SK-N-SH treated with all-trans-retinoic acid at 6 μM for 48 hours (cell line): ENCODE measurements around the gene MTERF1.

Source experiments
- ESRRG ChIP-seq: fragments of 250-450 bp; sonication (Bioruptor Pico); IDR thresholded peaks from 2 replicates; pipeline ENCODE4 v1.6.1; 2021; ENCODE audit warnings: mild to moderate bottlenecking
- OSR1 ChIP-seq: fragments of 250-450 bp; sonication (Bioruptor Pico); IDR thresholded peaks from 2 replicates; pipeline ENCODE4 v1.8.0; 2022; ENCODE audit warnings: moderate library complexity, mild to moderate bottlenecking, inconsistent platforms
- RARB ChIP-seq: fragments of 250-450 bp; sonication (Bioruptor Pico); IDR thresholded peaks from 2 replicates; pipeline ENCODE4 v1.8.0; 2021; ENCODE audit warnings: mild to moderate bottlenecking, moderate library complexity
- SNAI2 ChIP-seq: fragments of 250-450 bp; sonication (Bioruptor Pico); IDR thresholded peaks from 2 replicates; pipeline ENCODE4 v1.5.0; 2020; ENCODE audit warnings: mild to moderate bottlenecking, moderate library complexity
- TOX ChIP-seq: fragments of 250-450 bp; sonication (Bioruptor Pico); IDR thresholded peaks from 2 replicates; pipeline ENCODE4 v1.8.0; 2021; ENCODE audit warnings: mild to moderate bottlenecking, moderate library complexity, borderline replicate concordance
- ZFP30 ChIP-seq: fragments of 450-650 bp; formaldehyde crosslinking; IDR thresholded peaks from 2 replicates; pipeline ENCODE4 v1.5.0; 2022; ENCODE audit warnings: mild to moderate bottlenecking, moderate library complexity
- ZNF70 ChIP-seq: fragments of 450-650 bp; formaldehyde crosslinking; IDR thresholded peaks from 2 replicates; pipeline ENCODE4 v1.5.0; 2020; ENCODE audit warnings: mild to moderate bottlenecking, moderate library complexity
- ZNF8 ChIP-seq: fragments of 450-650 bp; formaldehyde crosslinking; IDR thresholded peaks from 2 replicates; pipeline ENCODE4 v1.5.0; 2020; ENCODE audit warnings: mild to moderate bottlenecking, moderate library complexity
- TF ChIP-seq, protein P1 (sequence below): fragments of 250-450 bp; sonication (Bioruptor Pico); IDR thresholded peaks from 2 replicates; pipeline ENCODE4 v1.5.1; 2020; ENCODE audit warnings: low read depth, mild to moderate bottlenecking, moderate library complexity
- TF ChIP-seq, protein P2 (sequence below): fragments of 250-450 bp; sonication (Bioruptor Pico); IDR thresholded peaks from 2 replicates; pipeline ENCODE4 v1.5.1; 2021; ENCODE audit warnings: mild to moderate bottlenecking, moderate library complexity
- TF ChIP-seq, protein P3 (sequence below): fragments of 250-450 bp; sonication (Bioruptor Pico); IDR thresholded peaks from 2 replicates; pipeline ENCODE4 v1.8.0; 2020; ENCODE audit warnings: mild to moderate bottlenecking, moderate library complexity, borderline replicate concordance

DNA sequence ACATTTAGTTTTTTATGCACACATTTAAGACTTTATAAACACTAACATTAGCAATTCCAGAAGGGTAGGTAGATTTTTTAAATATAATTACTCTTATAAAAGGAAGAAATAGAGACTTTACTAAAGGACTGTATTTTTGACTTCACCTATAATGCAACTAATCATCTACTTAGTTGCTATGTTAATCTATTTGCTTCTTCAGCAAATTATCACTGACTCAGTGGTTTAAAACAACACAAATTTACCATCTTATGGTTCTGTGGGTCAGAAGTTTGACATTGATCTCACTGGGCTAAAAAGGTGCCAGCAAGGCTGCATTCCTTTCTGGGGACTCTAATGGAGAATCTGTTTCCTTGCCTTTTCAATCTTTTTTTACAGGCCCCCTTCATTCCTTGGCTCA, 7.6 kb downstream of the MTERF1 start:
- TF ChIP-seq SNAI2 (CRISPR knock-in tag) (no peak), TOX (CRISPR knock-in tag) (no peak), ZFP30 (no peak), OSR1 (CRISPR knock-in tag) (no peak), RARB (CRISPR knock-in tag) (no peak), ZNF8 (CRISPR knock-in tag) (no peak), ZNF70 (CRISPR knock-in tag) (no peak), ESRRG (CRISPR knock-in tag) (no peak)
- TF ChIP-seq, protein P1, sequence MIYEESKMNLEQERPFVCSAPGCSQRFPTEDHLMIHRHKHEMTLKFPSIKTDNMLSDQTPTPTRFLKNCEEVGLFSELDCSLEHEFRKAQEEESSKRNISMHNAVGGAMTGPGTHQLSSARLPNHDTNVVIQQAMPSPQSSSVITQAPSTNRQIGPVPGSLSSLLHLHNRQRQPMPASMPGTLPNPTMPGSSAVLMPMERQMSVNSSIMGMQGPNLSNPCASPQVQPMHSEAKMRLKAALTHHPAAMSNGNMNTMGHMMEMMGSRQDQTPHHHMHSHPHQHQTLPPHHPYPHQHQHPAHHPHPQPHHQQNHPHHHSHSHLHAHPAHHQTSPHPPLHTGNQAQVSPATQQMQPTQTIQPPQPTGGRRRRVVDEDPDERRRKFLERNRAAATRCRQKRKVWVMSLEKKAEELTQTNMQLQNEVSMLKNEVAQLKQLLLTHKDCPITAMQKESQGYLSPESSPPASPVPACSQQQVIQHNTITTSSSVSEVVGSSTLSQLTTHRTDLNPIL (CRISPR knock-in tag), result no peak
- TF ChIP-seq, protein P2, sequence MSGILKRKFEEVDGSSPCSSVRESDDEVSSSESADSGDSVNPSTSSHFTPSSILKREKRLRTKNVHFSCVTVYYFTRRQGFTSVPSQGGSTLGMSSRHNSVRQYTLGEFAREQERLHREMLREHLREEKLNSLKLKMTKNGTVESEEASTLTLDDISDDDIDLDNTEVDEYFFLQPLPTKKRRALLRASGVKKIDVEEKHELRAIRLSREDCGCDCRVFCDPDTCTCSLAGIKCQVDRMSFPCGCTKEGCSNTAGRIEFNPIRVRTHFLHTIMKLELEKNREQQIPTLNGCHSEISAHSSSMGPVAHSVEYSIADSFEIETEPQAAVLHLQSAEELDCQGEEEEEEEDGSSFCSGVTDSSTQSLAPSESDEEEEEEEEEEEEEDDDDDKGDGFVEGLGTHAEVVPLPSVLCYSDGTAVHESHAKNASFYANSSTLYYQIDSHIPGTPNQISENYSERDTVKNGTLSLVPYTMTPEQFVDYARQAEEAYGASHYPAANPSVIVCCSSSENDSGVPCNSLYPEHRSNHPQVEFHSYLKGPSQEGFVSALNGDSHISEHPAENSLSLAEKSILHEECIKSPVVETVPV (CRISPR knock-in tag), result no peak
- TF ChIP-seq, protein P3, sequence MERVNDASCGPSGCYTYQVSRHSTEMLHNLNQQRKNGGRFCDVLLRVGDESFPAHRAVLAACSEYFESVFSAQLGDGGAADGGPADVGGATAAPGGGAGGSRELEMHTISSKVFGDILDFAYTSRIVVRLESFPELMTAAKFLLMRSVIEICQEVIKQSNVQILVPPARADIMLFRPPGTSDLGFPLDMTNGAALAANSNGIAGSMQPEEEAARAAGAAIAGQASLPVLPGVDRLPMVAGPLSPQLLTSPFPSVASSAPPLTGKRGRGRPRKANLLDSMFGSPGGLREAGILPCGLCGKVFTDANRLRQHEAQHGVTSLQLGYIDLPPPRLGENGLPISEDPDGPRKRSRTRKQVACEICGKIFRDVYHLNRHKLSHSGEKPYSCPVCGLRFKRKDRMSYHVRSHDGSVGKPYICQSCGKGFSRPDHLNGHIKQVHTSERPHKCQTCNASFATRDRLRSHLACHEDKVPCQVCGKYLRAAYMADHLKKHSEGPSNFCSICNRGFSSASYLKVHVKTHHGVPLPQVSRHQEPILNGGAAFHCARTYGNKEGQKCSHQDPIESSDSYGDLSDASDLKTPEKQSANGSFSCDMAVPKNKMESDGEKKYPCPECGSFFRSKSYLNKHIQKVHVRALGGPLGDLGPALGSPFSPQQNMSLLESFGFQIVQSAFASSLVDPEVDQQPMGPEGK (CRISPR knock-in tag), result no peak
